HG02885 (cell line): ENCODE data around the gene FMN1.
A peak's percentile ranks its signal among the peaks of the same experiment; 100 is the strongest.

Experiments
- ATAC-seq: cut with Tn5 transposase; IDR thresholded peaks from one replicate; pipeline ENCODE4 v1.9.1; 2021; ENCODE audit warnings: mild to moderate bottlenecking; ENCODE audit not compliant: unreplicated experiment, poor library complexity

The FMN1 gene

DNA sequence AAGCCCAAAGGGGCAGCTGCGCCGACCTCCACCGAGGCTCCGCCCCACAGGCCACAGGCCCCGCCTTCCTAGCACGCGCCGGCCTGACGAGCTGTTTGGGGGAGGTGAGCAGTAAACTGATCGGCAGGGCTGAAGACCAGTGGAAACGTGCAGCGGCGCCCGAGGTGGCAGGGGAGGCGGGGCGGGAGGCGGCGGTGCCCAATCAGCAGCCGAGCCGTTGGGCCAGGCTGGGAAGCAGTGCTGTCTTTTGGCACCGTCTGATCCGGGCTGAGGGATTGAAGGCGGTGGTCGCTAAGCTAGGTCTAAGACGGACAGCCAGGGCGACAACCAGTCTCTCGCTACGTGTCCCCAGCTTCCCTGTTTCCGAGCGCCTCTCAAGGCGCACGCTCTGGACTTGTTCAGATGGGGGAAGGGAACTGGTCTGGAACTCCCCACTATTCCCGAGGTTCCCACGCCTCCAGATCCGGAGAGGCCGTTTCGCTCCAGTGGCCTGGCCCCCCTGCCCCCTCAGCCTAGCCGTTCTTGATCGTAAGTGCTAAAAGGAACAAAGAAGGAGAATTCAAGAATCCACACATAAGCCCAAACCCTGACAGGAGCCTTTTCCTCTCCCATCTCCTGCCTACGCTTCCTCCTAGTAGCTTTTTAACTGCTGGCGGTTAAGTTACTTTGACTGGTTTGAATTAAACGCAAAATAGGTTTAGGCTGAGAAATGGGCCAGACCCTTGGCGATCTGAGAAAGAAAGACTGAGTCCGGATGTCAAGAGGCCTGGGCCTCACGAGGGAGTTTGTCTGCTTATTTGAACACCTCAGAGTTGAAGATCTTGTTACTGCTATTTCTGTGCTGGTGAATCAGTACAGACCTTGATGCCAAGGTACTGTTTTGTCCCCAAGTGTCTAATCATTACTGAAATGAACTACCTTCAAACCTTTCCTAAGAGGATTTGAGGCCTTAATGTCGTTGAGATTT lies at the start of gene FMN1:
Gene FMN1 (minus strand): TSS at position 11 of the 967 bp plus-strand sequence. CDS start 39,800 bp downstream, outside the sequence.
- ATAC-seq: peak; percentile 97

- ATAC-seq: no peak
Measured at GRCh38 chr15:33243869-33244268, 49.4 kb upstream of the FMN1 start.

DNA sequence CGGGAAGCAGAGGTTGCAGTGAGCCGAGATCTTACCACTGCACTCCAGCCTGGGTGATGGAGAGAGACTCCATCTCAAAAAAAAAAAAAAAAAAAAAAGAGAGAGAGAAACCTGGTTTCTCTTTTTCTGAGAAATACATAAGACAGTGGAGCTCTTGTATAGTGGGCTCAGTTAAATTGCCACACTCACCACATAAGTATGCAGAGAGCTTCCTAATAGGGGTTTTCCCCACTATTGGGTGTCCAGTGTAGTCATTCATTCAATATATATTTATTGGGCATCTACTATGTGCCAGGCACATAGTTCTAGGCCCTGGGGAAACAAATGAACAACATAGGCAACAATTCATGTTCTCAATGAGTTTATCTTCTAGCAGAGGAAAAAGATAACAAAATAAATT lies 48.9 kb upstream of the FMN1 start:
- ATAC-seq: no peak

DNA sequence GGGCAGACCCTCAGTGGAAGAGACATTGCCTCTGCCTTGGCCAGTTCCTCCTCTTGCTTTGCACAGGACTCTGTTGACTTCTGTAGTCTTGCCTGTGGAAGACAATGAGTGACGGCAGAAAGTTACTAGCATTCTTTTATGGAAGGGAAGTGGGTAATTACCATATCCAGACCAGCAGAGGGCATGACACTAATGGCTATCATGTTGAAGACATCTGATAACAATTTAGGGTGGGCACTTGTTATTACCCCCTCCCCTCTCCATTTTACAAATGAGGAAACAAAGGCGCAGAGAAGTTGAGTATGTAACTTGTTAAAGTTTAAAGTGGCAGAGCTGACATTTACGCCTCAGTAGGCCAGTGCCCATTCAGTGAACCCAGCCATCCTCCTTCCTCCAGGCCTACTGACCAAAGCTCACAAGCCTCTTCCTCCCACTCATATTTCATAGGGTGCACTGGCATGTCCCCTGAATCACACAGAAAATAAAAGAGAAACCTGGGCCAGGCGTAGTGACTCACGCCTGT lies 48.2 kb upstream of the FMN1 start:
- ATAC-seq: no peak

- ATAC-seq: no peak
Measured at GRCh38 chr15:33242165-33242564, 47.7 kb upstream of the FMN1 start.

DNA sequence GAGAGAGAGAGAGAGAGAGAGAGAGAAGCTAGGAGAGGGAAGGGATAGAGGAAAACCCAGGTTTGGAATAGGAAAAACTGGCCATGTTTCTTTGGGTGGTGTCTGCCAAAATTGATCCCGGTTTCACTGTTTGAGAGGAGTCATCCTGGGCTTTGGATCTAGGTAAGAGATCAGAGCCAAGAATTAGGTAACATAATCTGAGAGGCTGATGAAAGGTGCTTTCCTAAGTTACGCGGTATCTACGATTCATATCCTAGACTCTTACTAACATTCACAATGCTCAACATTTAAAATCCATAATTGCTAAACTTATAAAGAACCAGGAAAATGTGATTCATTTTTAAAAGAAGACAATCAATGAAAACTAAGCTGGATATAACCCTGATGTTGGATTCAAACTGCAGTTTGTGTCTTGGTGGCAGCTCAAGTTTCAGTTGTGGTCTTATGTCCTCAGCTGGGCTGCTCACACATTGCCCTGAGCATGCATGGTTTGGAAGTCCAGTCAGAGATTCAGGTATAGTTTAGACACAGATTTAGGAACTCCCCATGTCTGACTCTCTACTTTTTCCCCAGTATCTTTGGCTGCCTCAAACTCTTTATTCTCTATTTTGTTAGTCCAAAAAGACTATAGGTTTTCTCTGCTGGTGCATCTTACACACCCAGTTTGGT lies 42.5 kb upstream of the FMN1 start:
- ATAC-seq: no peak

- ATAC-seq: no peak
Measured at GRCh38 chr15:33234020-33234461, 39.5 kb upstream of the FMN1 start.

- ATAC-seq: peak; percentile 83
Measured at GRCh38 chr15:33226559-33227181, 32.2 kb upstream of the FMN1 start.

GRCh38 chr15:33218071-33218491 lies 23.6 kb upstream of the FMN1 start:
- no peak for ATAC-seq

DNA sequence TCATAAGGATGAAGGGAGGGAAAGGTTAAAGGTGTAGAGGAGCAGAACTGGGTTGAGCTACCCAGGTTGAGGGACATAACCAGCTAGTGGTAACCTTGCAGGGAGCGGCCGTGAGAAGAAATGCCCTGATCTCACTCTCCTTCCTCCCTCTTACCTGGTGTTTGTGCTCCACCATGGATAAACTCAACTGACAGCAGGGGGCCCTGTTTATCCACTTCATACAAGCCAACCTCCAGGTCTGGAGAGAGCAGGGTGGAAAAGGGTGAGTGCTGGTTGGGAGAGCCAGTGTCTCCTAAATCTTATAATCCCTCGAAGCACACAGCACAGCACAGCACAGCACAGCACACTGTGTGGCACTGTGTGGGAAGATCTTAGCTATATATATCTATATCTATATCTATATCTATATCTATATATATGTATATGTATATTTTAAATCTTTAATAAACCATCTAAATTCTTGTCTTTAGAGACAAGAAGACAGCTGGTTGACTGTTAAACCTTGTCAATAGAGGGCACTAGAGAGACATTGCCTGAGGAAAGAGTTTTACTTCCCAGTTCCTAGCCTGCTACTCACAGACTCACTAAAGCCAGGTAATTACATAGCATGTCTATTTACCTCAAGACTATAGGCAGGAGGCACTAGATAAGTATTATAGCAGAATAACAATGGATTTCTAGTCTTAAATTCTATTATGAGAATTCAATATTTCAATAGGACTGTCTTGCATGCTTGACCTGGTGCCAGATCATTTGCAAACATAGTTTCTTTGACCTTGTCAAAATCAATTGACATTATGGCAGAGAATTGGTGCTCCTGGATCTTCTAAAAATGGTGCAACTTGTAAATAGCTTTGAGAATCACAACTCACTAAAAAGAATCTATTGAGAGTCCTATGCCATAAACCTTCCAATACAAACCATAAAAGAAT lies 21.7 kb upstream of the FMN1 start:
- no peak for ATAC-seq

DNA sequence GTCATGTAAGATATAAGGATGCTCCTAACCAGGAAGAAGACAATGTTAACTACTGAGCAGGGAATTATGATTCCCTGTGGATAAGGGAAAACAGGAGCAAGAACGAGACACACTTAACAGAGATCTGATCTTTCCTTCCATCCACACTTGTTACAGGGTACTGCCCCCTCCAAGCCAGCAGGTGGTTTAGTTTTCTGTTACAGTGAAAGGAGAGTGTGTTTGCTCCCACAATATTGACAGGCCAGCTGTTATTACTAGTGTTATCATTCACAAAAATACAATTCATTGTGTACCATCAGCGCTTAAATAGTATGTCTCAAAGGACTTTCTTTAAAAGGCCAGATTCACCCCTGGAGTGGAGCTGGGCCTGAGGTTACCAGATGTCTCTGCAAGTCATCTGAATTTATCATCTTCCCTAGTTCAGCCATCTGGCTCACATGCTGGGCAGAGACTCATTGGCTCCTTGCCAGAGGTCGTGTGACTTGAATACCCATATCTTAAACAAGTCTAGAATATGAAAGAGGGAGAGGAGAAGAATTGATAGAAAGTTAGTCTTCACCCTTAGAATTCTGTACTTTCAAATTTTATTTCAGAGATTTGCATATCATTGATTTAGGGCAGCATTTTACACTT lies 16.8 kb upstream of the FMN1 start:
- no peak for ATAC-seq

DNA sequence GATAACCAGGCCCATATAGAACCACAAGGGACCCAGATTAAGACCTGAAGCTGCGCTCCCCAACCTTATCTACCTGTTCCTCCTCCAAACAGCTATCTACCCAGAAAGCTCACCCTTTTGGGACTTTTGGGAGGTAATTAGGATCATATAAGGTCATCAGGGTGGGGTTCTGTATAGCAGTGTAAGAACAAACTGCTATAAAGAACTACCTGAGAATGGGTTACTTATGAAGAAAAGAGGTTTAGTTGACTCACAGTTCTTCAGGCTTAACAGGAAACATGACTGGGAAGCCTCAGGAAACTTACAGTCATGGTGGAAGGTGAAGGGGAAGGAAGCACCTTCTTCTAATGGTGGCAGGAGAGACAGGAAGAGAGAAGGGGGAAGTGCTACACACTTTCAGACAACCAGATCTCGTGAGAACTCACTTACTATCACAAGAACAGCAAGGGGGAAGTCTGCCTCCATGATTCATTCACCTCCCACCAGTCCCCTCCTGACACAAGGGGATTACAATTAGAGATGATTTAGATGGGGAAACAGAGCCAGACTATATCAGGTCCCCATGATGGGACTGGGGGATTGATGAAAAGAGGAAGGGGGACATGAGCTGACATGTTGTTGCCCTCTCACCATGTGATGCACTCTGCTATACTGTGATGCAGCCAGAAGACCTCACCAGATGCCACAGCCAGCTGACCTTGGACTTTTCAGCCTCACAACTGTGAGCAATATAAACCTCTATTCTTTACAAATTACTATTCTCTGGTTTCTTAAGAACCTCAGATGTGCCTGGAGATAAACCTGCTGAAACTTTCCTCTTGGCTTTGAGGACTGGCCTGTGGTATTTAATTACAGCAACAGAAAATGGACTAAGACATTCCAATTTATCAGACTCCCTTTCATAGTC lies 15.3 kb upstream of the FMN1 start:
- ATAC-seq: no peak

- ATAC-seq: no peak
Measured at GRCh38 chr15:33207646-33208045, 13.1 kb upstream of the FMN1 start.

GRCh38 chr15:33206366-33206765 lies 11.9 kb upstream of the FMN1 start:
- no peak for ATAC-seq

GRCh38 chr15:33204926-33205325 lies 10.4 kb upstream of the FMN1 start:
- no peak for ATAC-seq

DNA sequence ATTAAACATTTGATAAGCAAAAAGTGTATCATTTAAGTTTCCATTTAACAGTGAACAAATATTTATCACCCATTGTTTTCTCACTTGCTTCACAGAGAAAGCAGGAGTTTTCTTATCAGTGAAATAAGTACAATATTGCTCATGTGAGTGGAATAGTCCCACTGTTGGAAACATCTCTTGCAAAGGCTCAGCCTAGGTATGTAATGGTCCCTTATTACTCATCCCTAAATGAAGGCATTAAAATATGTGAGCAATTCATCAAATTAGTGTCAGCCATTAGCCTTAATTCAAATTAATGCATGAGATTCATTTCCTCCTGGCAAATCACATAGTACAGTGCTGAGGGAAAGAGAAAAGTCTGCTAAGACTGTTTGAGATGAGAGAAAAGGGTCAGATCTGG lies 9.6 kb upstream of the FMN1 start:
- no peak for ATAC-seq

GRCh38 chr15:33201491-33202231 lies 7.1 kb upstream of the FMN1 start:
- peak; percentile 82 for ATAC-seq

DNA sequence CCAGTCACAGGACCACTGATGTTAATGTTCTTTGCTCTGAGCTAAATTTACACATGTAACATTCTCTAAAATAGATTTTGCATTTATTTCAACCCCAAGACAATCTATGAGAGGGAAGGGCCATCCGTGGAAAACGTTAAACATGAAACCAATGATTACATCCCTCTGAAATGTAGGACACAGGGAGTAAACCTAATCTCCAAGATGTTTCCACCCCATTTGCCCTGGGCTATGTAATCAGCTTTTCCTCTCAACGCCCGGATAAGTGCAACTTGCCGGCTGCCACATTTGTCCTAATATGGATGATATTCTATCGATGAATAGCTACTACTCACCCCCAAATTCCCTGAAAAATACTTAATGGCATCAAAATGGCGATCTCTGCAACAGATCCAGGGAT lies 6.4 kb upstream of the FMN1 start:
- no peak for ATAC-seq
